GM12801 (cell line): ENCODE results near the gene SDK1.

ENCODE experiments used
- CTCF ChIP-seq: IDR thresholded peaks from one replicate; pipeline ENCODE4 v1.5.1; 2011; ENCODE audit warnings: control low read depth; ENCODE audit not compliant: insufficient read length; ENCODE audit errors: extremely low read depth

Gene SDK1

DNA sequence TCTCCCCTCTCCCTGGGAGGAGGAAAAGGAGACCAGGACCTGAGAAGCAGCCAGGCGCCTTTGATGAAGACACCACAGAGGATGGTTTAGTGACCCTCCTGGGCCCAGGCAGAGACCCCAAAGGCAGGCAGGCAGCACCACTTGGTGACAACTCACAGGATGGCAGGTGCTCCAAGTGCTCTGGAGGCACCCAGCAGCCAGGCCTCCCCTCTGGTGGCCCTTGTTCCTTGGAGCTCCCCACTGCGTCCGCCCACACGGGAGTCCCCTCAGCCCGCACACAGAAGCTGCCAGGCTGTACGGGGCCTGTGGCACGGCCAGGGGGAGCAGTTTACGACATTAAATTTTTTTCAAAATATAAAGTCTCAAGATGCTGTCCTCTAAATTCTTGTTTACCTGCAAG is 773.9 kb downstream of the SDK1 start:
- TF ChIP-seq CTCF: no peak

DNA sequence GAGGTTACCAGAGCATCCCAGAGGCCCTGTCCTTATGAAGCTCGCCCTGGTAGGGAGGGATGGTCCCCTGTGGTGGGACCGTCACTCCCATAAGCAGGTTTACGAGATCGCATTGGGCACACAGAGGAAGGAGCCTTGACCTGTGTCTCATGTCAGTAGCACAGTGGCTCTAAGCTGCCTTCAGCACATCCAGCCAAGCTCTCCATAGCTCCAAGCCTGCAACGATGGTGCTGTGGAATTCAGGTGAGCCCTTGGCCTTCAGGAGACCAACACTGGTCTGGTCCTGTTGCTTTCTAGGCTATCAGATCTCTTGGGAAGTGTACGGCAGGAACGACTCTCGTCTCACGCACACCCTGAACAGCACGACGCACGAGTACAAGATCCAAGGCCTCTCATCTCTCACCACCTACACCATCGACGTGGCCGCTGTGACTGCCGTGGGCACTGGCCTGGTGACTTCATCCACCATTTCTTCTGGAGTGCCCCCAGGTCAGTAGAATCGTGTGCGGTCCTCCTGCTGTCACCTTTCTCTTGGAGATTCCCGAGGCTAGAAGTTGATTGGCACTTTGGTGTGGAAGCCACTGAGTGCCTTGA is 775.7 kb downstream of the SDK1 start:
- TF ChIP-seq CTCF: no peak

GRCh38 chr7:4077980-4078379 is 776.9 kb downstream of the SDK1 start:
- TF ChIP-seq CTCF: no peak

- no peak for TF ChIP-seq CTCF
Measured at GRCh38 chr7:4078580-4078979, 777.5 kb downstream of the SDK1 start.

DNA sequence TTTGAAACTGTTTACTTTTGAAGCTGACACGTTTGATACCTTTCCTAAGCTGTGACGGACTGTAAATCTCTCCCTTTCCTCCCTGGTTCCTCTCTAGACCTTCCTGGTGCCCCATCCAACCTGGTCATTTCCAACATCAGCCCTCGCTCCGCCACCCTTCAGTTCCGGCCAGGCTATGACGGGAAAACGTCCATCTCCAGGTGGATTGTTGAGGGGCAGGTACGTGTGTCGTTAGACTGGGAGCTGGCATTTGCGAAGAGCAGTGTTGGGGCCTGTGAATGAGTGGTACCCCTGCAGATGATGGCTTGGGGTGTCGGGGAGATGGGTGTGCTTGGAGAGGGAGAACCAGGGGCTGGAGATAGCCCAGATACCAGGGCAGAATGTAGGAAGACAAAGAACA is 778.3 kb downstream of the SDK1 start:
- no peak for TF ChIP-seq CTCF

DNA sequence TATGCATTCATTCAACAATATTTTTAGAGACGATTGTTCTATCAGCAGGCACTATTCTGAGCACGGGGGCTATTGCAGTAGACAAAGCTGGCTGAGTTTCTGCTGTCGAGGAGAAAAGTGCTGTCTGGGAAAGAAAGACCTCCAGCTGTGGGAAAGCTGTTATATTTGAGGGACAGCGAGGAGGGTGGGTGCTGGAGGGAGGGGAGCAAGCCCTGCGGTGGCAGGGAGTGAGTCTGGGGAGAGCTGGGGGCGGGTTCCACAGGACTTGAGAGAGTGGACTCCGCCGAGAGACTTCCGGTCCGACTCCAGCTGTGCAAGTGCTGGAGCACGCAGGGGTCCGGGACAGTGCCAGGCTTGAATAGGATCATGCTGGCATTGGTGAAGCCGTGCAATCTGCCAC is 778.9 kb downstream of the SDK1 start:
- TF ChIP-seq CTCF: no peak

DNA sequence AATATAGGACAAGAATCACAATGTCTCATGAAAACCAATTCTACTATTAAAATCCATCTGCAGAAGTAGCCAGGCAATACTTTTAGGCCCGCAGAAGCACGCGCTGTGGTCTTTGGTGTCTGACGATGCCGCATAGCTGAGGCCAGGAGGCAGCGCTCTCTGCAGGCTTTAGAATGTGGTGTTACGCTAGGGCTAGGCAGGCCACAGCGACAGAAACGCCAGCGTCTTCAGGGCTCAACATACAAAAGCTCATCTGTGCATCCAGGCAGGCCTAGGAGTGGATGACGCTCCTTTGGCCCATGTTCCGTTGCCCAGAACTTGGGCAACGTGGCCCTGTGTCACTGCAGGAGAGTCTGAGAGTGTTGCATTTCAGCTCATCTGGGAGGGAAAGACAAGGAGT is 779.9 kb downstream of the SDK1 start:
- no peak for TF ChIP-seq CTCF

GRCh38 chr7:4083513-4083912 is 782.5 kb downstream of the SDK1 start:
- TF ChIP-seq CTCF: no peak
